NT2/D1 (cell line): Measurements from ENCODE around the gene RTBDN.

Source experiments
- YY1 ChIP-seq: IDR thresholded peaks from 2 replicates; pipeline ENCODE4 v1.6.1; 2011; ENCODE audit not compliant: insufficient read length, insufficient read depth
- ZNF274 ChIP-seq: IDR thresholded peaks from 2 replicates; pipeline ENCODE4 v1.6.1; 2011; ENCODE audit warnings: mild to moderate bottlenecking, low read depth, low read length

GRCh38 chr19:12867120-12868099 lies 33.0 kb upstream of the RTBDN start:
- TF ChIP-seq YY1 (no peak), ZNF274 (no peak)
